Measurements from ENCODE around the gene ABTB2.

GRCh38 chr11:34351687-34352469, 5.9 kb downstream of the ABTB2 start:
- no peak for TF ChIP-seq CTCF (conservative IDR thresholded peaks at IDR 0.05; ENCODE audit: low read depth, low read length)
- no peak for TF ChIP-seq EZH2 (IDR thresholded peaks at IDR 0.05; ENCODE audit: borderline replicate concordance, low read depth, low read length, poor library complexity, severe bottlenecking)

Data from A673 (cell line).